CD4-positive, alpha-beta T cell treated with Interleukin-4 for 4 hours (primary cell): ENCODE measurements around the gene RSPO4.
"Not testable (repeated sequence)": the region's sequence is repeated elsewhere in the genome, so short reads cannot be mapped to it uniquely, and the experiment has no call there.

Experiments used
- DNase-seq: peaks from one replicate; pipeline ENCODE4 v3.0.0-alpha.2; 2020

The RSPO4 gene

GRCh38 chr20:1003920-1004697, 2.0 kb upstream of the RSPO4 start:
- no peak for DNase-seq

- DNase-seq, result no peak
These were observed 811 bp upstream of the RSPO4 start for GRCh38 chr20:1002682-1003561.

- no peak for DNase-seq
These were observed 995 bp downstream of the RSPO4 start for GRCh38 chr20:1001116-1001515.

GRCh38 chr20:998231-998830, 3.8 kb downstream of the RSPO4 start:
- no peak for DNase-seq

- DNase-seq, result no peak
These were observed 4.6 kb downstream of the RSPO4 start for GRCh38 chr20:997486-997885.

- DNase-seq, result no peak
These were observed 5.1 kb downstream of the RSPO4 start for GRCh38 chr20:997016-997415.

GRCh38 chr20:995170-995569, 6.9 kb downstream of the RSPO4 start:
- no peak for DNase-seq

GRCh38 chr20:992801-993535, 9.1 kb downstream of the RSPO4 start:
- DNase-seq, result no peak

GRCh38 chr20:991850-992249, 10.3 kb downstream of the RSPO4 start:
- no peak for DNase-seq

GRCh38 chr20:990293-990959, 11.7 kb downstream of the RSPO4 start:
- no peak for DNase-seq

- no peak for DNase-seq
These were observed 13.8 kb downstream of the RSPO4 start for GRCh38 chr20:988272-988671.

- no peak for DNase-seq
These were observed 14.4 kb downstream of the RSPO4 start for GRCh38 chr20:987677-988076.

GRCh38 chr20:986733-987355, 15.3 kb downstream of the RSPO4 start:
- DNase-seq, result no peak

- DNase-seq, result not testable (repeated sequence)
These were observed 17.1 kb downstream of the RSPO4 start for GRCh38 chr20:984994-985393.

- no peak for DNase-seq
These were observed 19.4 kb downstream of the RSPO4 start for GRCh38 chr20:982754-983153.

- DNase-seq, result no peak
These were observed 25.1 kb downstream of the RSPO4 start for GRCh38 chr20:977021-977420.

GRCh38 chr20:976033-976432, 26.1 kb downstream of the RSPO4 start:
- DNase-seq, result no peak

GRCh38 chr20:973785-974194, 28.3 kb downstream of the RSPO4 start:
- peak; percentile 20 for DNase-seq

- DNase-seq, result no peak
These were observed 29.9 kb downstream of the RSPO4 start for GRCh38 chr20:972256-972655.

GRCh38 chr20:971346-971745, 30.8 kb downstream of the RSPO4 start:
- no peak for DNase-seq

- DNase-seq, result no peak
These were observed 32.2 kb downstream of the RSPO4 start for GRCh38 chr20:969868-970267.
